ENCODE results near the gene RILPL1. TPM values are rescaled to one million over a fixed set of nuclear protein-coding genes. Genes with fewer than 3 reads are reported as not detected.

Gene RILPL1
- total and polyA plus RNA-seq, 9 of the 15 experiments (the other 6 are each of a cell fraction or from before 2014, with no cell fraction given) = 0.25 to 10.6 (median 8.6) TPM

DNA sequence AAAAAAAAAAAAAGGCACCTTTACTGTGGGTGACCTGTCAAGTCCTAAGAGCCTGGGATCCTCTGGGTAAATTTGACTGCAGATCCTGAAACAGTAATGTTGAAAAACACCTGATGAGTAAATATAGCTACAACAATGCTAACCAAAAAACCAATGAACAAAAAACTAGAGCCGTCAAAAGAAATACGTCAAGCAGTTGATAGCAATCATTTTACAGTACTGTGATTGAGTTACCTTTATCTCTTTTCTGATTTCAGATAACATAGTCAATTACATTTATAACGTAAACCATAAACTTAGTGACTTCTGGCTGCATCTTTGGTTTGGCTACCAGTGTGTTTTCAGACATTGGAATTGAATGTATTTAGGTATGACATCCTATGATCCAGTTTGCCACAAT, 44.7 kb upstream of the RILPL1 start (continued):
- TF ChIP-seq, protein P1, sequence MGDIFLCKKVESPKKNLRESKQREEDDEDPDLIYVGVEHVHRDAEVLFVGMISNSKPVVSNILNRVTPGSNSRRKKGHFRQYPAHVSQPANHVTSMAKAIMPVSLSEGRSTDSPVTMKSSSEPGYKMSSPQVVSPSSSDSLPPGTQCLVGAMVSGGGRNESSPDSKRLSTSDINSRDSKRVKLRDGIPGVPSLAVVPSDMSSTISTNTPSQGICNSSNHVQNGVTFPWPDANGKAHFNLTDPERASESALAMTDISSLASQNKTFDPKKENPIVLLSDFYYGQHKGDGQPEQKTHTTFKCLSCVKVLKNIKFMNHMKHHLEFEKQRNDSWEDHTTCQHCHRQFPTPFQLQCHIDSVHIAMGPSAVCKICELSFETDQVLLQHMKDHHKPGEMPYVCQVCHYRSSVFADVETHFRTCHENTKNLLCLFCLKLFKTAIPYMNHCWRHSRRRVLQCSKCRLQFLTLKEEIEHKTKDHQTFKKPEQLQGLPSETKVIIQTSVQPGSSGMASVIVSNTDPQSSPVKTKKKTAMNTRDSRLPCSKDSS (IDR thresholded peaks at IDR 0.05; ENCODE audit: low read depth, partially characterized antibody) = no peak

DNA sequence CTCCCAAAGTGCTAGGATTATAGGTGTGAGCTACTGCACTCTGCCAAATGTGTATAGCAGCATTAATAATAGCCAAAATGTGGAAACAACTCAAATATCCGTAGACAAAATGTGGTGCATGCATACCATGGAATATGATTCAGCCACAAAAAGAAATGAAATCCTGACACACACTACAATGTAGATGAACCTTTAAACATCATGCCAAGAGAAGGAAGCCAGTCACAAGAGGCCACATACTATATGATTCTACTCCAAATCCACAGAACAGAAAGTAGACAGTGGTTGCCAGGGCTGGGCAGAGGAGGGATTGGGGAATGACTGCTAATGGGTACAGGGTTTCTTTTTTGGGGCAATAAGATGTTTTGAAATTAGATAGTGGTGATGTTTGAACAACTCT, 43.1 kb upstream of the RILPL1 start:
- no peaks in the 10 kb centered on the region for H3K36me3 ChIP-seq (ENCODE audit: control insufficient read depth, insufficient read depth, low read length)
- in situ Hi-C loops (cut with MboI) (no loop called here), intact Hi-C loops (cut with micrococcal nuclease) (no loop called here)
- no peak overlapping the region for H3K4me2 ChIP-seq (ENCODE audit: insufficient read depth, low read length)
- H3K79me2 ChIP-seq (ENCODE audit: control insufficient read depth, insufficient read depth, low read length) = no peaks in the 10 kb centered on the region
- no peaks in the 10 kb centered on the region for H4K20me1 ChIP-seq (replicated peaks; ENCODE audit: control insufficient read depth, insufficient read depth, low read length)
- no peak for DNase-seq (ENCODE audit: extremely low read depth in 1 of 4, low spot score in 3 of 4)
- H3K27ac ChIP-seq (ENCODE audit: extremely low read depth, low read depth, low read length) = no peak overlapping the region
- no peak for FAIRE-seq
- H3K9me3 ChIP-seq (replicated peaks; ENCODE audit: control insufficient read depth, insufficient read depth, low read depth, low read length) = no peaks in the 10 kb centered on the region
- peaks cover 0 to 2% of the 10 kb centered on the region in 2 experiments; a peak in 4 of 5 replicates for H3K4me1 ChIP-seq (replicated peaks in 1 of 2; ENCODE audit: control insufficient read depth in 2 of 2, insufficient read depth in 2 of 2, low read length in 2 of 2)
- TF ChIP-seq ZNF77 (CRISPR knock-in tag; IDR thresholded peaks at IDR 0.05) = no peak
- TF ChIP-seq, protein P2, sequence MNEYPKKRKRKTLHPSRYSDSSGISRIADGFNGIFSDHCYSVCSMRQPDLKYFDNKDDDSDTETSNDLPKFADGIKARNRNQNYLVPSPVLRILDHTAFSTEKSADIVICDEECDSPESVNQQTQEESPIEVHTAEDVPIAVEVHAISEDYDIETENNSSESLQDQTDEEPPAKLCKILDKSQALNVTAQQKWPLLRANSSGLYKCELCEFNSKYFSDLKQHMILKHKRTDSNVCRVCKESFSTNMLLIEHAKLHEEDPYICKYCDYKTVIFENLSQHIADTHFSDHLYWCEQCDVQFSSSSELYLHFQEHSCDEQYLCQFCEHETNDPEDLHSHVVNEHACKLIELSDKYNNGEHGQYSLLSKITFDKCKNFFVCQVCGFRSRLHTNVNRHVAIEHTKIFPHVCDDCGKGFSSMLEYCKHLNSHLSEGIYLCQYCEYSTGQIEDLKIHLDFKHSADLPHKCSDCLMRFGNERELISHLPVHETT (CRISPR knock-in tag; conservative IDR thresholded peaks at IDR 0.05 in 1 of 2, IDR thresholded peaks at IDR 0.05 in 1 of 2) = no peak
- no peak for TF ChIP-seq RUNX1 (IDR thresholded peaks at IDR 0.05; ENCODE audit: low read depth)
- TF ChIP-seq KHSRP (IDR thresholded peaks at IDR 0.05) = no peak
- TF ChIP-seq FOS (IDR thresholded peaks at IDR 0.05; ENCODE audit: extremely low read depth, insufficient read length) = no peak
- TF ChIP-seq ZNF79 (CRISPR knock-in tag; IDR thresholded peaks at IDR 0.05; ENCODE audit: low read depth) = no peak
- TF ChIP-seq, protein P3, sequence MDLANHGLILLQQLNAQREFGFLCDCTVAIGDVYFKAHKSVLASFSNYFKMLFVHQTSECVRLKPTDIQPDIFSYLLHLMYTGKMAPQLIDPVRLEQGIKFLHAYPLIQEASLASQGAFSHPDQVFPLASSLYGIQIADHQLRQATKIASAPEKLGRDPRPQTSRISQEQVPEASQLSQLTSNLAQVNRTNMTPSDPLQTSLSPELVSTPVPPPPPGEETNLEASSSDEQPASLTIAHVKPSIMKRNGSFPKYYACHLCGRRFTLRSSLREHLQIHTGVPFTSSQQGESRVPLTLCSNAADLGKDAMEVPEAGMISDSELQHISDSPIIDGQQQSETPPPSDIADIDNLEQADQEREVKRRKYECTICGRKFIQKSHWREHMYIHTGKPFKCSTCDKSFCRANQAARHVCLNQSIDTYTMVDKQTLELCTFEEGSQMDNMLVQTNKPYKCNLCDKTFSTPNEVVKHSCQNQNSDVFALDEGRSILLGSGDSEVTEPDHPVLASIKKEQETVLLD (IDR thresholded peaks at IDR 0.05) = no peak
- no peak overlapping the region for H3K9ac ChIP-seq (ENCODE audit: insufficient read depth in 1 of 2, low read depth in 2 of 2, low read length in 2 of 2)
- 0% methylated on average over 1 of the region's 1 CpG for WGBS (ENCODE audit: insufficient coverage, low coverage, missing lambda C conversion rate)
- BruUV-seq (replicated peaks) = no TSS peak
- no peak for ATAC-seq
- no peaks in the 10 kb centered on the region for H3K9me1 ChIP-seq (ENCODE audit: control insufficient read depth, insufficient read depth, low read length)
- H3K27me3 ChIP-seq (ENCODE audit: control insufficient read depth in 2 of 2, insufficient read depth in 2 of 2, low read length in 2 of 2) = no peaks in the 10 kb centered on the region
- ChIA-PET POLR2A (no interaction called here), CTCF (ENCODE audit: low intra/inter-chr PET ratio) (no interaction called here)
- H3K4me3 ChIP-seq = no peak overlapping the region
- no peak overlapping the region for H2AFZ ChIP-seq (ENCODE audit: low read depth, low read length)

Measured in K562 (cell line).